ENCODE results near the gene ZNF648.
"Not testable (repeated sequence)": the region's sequence is repeated elsewhere in the genome, so short reads cannot be mapped to it uniquely, and the experiment has no call there.

The ZNF648 gene

DNA sequence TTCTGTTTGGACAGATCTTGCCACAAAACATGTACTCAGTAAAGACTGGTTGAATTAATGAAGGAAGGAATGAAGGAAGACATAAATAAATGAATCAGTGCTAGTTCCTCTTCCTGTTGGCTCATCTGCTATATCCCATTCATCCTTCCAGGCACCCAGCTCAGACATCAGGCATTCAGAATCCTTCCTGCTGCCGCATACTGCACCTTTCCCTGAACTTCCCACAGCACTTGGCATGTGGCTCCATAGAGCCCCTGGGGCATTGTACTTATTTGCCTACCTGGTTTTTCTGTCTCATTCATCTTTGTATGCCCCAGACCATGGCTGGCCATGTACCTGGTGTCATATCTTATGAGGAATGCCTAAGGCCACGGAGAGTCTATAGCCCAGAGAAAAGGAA is 34.4 kb upstream of the ZNF648 start:
- no peak for DNase-seq (ENCODE audit: low read depth)
- H3K4me3 ChIP-seq (ENCODE audit: control insufficient read depth, low read depth, low read length) = no peak overlapping the region
- TF ChIP-seq, protein P1, sequence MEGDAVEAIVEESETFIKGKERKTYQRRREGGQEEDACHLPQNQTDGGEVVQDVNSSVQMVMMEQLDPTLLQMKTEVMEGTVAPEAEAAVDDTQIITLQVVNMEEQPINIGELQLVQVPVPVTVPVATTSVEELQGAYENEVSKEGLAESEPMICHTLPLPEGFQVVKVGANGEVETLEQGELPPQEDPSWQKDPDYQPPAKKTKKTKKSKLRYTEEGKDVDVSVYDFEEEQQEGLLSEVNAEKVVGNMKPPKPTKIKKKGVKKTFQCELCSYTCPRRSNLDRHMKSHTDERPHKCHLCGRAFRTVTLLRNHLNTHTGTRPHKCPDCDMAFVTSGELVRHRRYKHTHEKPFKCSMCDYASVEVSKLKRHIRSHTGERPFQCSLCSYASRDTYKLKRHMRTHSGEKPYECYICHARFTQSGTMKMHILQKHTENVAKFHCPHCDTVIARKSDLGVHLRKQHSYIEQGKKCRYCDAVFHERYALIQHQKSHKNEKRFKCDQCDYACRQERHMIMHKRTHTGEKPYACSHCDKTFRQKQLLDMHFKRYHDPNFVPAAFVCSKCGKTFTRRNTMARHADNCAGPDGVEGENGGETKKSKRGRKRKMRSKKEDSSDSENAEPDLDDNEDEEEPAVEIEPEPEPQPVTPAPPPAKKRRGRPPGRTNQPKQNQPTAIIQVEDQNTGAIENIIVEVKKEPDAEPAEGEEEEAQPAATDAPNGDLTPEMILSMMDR (conservative IDR thresholded peaks at IDR 0.05; ENCODE audit: control insufficient read depth, insufficient read depth, low read depth, low read length) = no peak

DNA sequence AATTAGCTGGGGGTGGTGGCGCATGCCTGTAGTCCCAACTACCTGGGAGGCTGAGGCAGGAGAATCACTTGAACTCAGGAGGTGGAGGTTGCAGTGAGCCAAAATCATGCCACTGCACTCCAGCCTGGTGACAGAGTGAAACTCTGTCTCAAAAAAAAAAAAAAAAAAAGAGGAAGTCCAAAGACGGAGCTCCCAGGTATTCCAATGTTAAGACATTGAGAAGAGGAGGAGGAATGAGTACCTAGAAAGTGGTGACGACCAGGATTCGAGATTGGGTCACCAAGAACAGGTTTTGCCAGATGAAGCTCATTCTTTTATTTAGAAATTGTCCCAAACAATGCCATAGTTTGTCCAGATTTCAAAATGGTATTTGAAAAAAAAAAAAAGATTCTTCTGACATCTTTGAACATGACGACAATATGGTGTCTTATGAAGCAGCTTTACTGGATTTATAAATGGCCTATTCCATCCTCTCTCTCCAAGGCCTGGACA is 33.0 kb upstream of the ZNF648 start:
- DNase-seq (ENCODE audit: low read depth); H3K4me3 ChIP-seq (ENCODE audit: control insufficient read depth, low read depth, low read length): not testable (repeated sequence)

- H3K4me3 ChIP-seq (ENCODE audit: control insufficient read depth, low read depth, low read length) = no peak overlapping the region
- TF ChIP-seq, protein P1 (conservative IDR thresholded peaks at IDR 0.05; ENCODE audit: control insufficient read depth, insufficient read depth, low read depth, low read length) = no peak
- no peak for DNase-seq (ENCODE audit: low read depth)
Observed at GRCh38 chr1:182093781-182094180, 32.3 kb upstream of the ZNF648 start.

- H3K4me3 ChIP-seq (ENCODE audit: control insufficient read depth, low read depth, low read length) = no peak overlapping the region
- TF ChIP-seq, protein P1 (conservative IDR thresholded peaks at IDR 0.05; ENCODE audit: control insufficient read depth, insufficient read depth, low read depth, low read length) = no peak
- no peak for DNase-seq (ENCODE audit: low read depth)
Observed at GRCh38 chr1:182092336-182092735, 30.8 kb upstream of the ZNF648 start.

- TF ChIP-seq, protein P1 (conservative IDR thresholded peaks at IDR 0.05; ENCODE audit: control insufficient read depth, insufficient read depth, low read depth, low read length) = no peak
Observed at GRCh38 chr1:182091083-182091482, 29.6 kb upstream of the ZNF648 start.

DNA sequence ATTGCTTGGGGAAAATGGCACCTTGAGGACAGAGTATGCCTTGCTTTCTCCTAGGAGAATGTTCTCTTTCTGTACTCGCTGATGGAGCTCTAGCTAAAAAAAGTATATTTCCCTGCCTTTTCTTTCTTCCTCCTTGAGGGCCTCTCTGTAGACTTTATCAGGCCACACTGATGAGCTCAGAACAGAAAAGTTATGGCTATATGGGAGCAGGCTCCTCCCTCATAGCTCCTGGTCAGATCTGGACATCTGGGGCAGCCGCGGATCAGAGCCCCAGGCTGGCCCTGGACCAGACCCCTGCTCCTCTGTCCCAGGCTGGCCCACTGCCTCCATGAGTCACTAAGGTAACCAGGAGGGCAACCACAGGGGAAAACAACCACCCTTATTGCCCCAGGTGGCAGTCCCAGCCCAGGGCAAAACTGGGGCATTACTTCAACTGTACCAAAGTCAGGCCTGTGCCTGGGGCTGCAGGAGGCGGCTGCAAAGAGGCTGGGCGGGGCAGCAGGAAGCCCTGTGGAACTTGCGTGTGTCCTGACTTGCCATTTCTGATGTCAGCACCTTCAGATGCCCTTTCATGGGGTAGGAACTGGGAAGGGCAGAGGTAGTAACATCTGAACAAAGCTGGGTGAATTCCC is 26.3 kb upstream of the ZNF648 start:
- TF ChIP-seq, protein P1 (conservative IDR thresholded peaks at IDR 0.05; ENCODE audit: control insufficient read depth, insufficient read depth, low read depth, low read length) = no peak
- no peak for DNase-seq (ENCODE audit: low read depth)
- H3K4me3 ChIP-seq (ENCODE audit: control insufficient read depth, low read depth, low read length) = no peak overlapping the region

More at GRCh38 chr1:182091083-182091482, 29.6 kb upstream of the ZNF648 start:
- no peak overlapping the region for H3K4me3 ChIP-seq (ENCODE audit: control insufficient read depth, low read depth, low read length)
- DNase-seq (ENCODE audit: low read depth) = no peak

- TF ChIP-seq, protein P1 (conservative IDR thresholded peaks at IDR 0.05; ENCODE audit: control insufficient read depth, insufficient read depth, low read depth, low read length) = no peak
- no peak for DNase-seq (ENCODE audit: low read depth)
- no peak overlapping the region for H3K4me3 ChIP-seq (ENCODE audit: control insufficient read depth, low read depth, low read length)
Observed at GRCh38 chr1:182087304-182087703, 25.8 kb upstream of the ZNF648 start.
